Psoas muscle (tissue), 8 donors: ENCODE data around the gene ARSB. TPM values are rescaled to one million over a fixed set of nuclear protein-coding genes. Genes with fewer than 3 reads are reported as not detected.
"Not testable (repeated sequence)": the region's sequence is repeated elsewhere in the genome, so short reads cannot be mapped to it uniquely, and the experiment has no call there.

Experiments used
- ATAC-seq, 4 donors: fragments of 200-7000 bp; cut with Tn5 transposase; one replicate each; pipeline ENCODE4 v1.9.1; 2020; ENCODE audit warnings: moderate library complexity in 3 of 4, mild to moderate bottlenecking in 2 of 4
- DNase-seq, 2 donors: peaks; one replicate each; pipeline ENCODE4 v3.0.0-alpha.2; 2020
- H3K27ac ChIP-seq: fragments of 200-600 bp; one replicate; pipeline ENCODE4 v1.8.0; 2022
- H3K27me3 ChIP-seq, 3 donors: fragments of 200-600 bp in 1 of 3; one replicate each; pipeline versions ENCODE4 v1.6.1 to v1.8.0; 2013 to 2022; ENCODE audit warnings: low read length in 2 of 3, mild to moderate bottlenecking in 2 of 3, moderate library complexity in 1 of 3; ENCODE audit not compliant: insufficient read depth in 3 of 3
- H3K36me3 ChIP-seq, 2 donors: fragments of 200-600 bp in 1 of 2; one replicate each; pipeline versions ENCODE4 v1.6.1 to v1.8.0; 2013 to 2022; ENCODE audit warnings: low read depth in 1 of 2, mild to moderate bottlenecking in 1 of 2, moderate library complexity in 1 of 2; ENCODE audit not compliant: insufficient read depth in 1 of 2
- H3K4me1 ChIP-seq: fragments of 200-600 bp; one replicate; pipeline ENCODE4 v1.8.0; 2022
- H3K4me3 ChIP-seq: fragments of 200-600 bp; one replicate; pipeline ENCODE4 v1.8.0; 2022; ENCODE audit warnings: mild to moderate bottlenecking
- H3K9me3 ChIP-seq: fragments of 200-600 bp; one replicate; pipeline ENCODE4 v1.8.0; 2022
- WGBS, 3 donors: extraction: QIAGEN DNeasy Blood & Tissue Kit; methylation state at CpG; one replicate each; pipeline versions ENCODE4 v1.1.6 to v1.1.7; 2013; 5-methylcytosine and 5-hydroxymethylcytosine counted together
- intact Hi-C, 2 donors: fragments of 100-400 bp; cut with DNase I; formaldehyde crosslinking; loops; one replicate each; pipeline versions ENCODE4 v1.11.0 to v1.14.2; 2022
- polyA plus RNA-seq, 3 donors: library from polyadenylated mRNA; stranded (reverse); fragments of 200-250 nt; gene quantifications; one replicate each; pipeline ENCODE4 v1.2.3, GENCODE V29; 2013
- total RNA-seq, 4 donors: library from RNA; stranded (reverse); fragmentation: NEBNext Ultra II Directional in 2 of 4; extraction: Animal tissue kit (Norgen Biotek cat#: 25700) in 2 of 4; gene quantifications; one replicate each; pipeline versions ENCODE4 v1.2.1 to v1.2.4, GENCODE V29; 2021 to 2023
- TF ChIP-seq, protein P1 (sequence below): fragments of 200-600 bp; IDR thresholded peaks from one replicate; pipeline ENCODE4 v1.8.0; 2022; ENCODE audit warnings: antibody characterized with exemption
- donor health status: healthy with polysubstance abuse.
- donor health status: DM: no; HTN: no; CAD: no; lungs with moderate emphysema.
- donor health status: Bipolar disorder and iron deficiency.
- donor health status: healthy.
- donor health status: DM: yes; HTN: yes; CAD: no.
- donor health status: DM: no; HTN: no; CAD: no.
- donor health status: DM: no; HTN: no; CAD: no.
- donor health status: DM: yes; HTN: yes; CAD: no.

Gene ARSB
- total and polyA plus RNA-seq, 7 donors, result 1.3 to 6.5 (median 3.6) TPM

DNA sequence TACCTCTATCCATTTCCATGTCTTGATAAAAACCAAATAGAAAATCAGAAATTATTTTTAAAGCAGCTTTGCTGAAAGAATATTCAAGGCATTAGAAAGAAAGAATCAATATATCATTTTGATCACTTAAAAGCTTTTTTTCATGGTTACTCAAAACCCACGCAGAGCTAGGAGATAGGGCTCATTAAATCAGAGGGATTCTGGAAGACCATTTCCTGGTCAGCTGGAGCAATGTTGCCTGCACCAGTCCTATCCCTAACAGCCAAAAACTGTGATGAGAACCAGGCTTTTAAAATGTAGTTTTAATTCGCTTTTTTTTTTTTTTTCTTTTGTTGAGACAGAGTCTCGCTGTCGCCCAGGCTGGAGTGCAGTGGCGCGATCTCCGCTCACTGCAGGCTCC, 72.3 kb downstream of the ARSB start:
- Histone ChIP-seq H3K27me3 (no peaks in the 10 kb centered on the region), H3K9me3 (no peaks in the 10 kb centered on the region), H3K4me3 (no peak overlapping the region), H3K36me3 (no peaks in the 10 kb centered on the region), H3K4me1 (peaks cover 14% of the 10 kb centered on the region), H3K27ac (no peak overlapping the region)
- WGBS, 3 donors, result 86 to 92% (median 88%) methylated on average over 7 of the region's 7 CpGs
- DNase-seq, result no peak
- TF ChIP-seq, protein P1, sequence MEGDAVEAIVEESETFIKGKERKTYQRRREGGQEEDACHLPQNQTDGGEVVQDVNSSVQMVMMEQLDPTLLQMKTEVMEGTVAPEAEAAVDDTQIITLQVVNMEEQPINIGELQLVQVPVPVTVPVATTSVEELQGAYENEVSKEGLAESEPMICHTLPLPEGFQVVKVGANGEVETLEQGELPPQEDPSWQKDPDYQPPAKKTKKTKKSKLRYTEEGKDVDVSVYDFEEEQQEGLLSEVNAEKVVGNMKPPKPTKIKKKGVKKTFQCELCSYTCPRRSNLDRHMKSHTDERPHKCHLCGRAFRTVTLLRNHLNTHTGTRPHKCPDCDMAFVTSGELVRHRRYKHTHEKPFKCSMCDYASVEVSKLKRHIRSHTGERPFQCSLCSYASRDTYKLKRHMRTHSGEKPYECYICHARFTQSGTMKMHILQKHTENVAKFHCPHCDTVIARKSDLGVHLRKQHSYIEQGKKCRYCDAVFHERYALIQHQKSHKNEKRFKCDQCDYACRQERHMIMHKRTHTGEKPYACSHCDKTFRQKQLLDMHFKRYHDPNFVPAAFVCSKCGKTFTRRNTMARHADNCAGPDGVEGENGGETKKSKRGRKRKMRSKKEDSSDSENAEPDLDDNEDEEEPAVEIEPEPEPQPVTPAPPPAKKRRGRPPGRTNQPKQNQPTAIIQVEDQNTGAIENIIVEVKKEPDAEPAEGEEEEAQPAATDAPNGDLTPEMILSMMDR, result no peak
- no peak for ATAC-seq
- intact Hi-C loops, result no loop called here

DNA sequence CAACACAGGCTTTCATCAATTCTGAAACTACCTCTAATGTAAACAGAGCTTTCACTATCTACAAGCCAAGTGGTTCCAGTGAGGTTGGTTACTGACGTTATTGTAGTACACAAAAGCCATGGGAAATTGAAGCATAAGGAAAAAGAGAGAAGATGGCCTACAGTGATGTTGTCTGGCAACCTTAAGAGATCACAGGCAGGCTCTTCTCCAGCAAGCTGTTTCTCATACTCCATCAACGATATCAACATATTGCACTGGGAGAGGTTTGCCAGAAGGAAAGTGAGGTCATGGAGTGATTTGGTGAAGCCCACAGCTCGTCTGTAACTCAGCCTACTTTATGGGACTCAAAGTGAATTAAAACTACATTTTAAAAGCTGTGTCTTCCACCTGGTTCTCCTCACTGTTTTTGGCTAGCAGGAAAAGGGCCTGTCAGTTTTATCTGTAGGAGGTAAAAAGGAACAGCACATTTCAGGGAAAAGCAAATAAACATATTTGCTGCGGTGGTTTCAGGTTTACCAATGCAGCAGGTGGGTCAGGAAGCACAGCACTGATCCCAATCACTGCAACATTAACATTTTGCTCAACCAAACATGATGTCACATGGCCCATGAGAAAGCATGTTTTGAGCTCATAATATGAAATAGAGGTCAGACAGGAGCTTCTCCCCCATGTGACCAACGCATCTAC, 72.9 kb downstream of the ARSB start:
- WGBS, 3 donors, result 60 to 67% (median 63%) methylated on average over 5 of the region's 5 CpGs
- no peaks in the 10 kb centered on the region for H3K9me3 ChIP-seq
- intact Hi-C loops, result no loop called here
- no peaks in the 10 kb centered on the region for H3K36me3 ChIP-seq
- DNase-seq, result no peak
- H3K4me3 ChIP-seq, result no peak overlapping the region
- no peak overlapping the region for H3K27ac ChIP-seq
- ATAC-seq, result no peak
- H3K27me3 ChIP-seq, result no peaks in the 10 kb centered on the region
- TF ChIP-seq, protein P1, result no peak
- H3K4me1 ChIP-seq, result peaks cover 15% of the 10 kb centered on the region

DNA sequence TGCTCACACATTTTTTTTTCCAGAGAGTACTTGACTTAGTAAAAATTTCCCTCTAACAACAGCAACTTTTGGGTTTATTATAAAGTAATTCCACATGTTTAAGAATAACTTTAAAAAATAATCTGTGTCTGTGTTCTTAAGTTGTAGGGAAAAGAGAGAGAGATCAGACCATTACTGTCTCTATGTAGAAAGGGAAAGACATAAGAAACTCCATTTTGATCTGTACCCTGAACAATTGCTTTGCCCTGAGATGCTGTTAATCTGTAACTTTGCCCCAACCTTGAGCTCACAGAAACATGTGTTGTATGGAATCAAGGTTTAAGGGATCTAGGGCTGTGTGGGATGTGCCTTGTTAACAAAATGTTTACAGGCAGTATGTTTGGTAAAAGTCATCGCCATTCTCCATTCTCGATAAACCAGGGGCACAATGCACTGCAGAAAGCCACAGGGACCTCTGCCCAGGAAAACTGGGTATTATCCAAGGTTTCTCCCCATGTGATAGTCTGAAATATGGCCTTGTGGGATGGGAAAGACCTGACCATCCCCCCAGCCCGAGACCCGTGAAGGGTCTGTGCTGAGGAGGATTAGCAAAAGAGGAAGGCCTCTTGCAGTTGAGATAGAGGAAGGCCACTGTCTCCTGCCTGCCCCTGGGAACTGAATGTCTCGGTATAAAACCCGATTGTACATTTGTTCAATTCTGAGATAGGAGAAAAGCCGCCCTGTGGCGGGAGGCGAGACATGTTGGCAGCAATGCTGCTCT, 75.7 kb downstream of the ARSB start:
- whole genome bisulfite sequencing, 3 donors, result 91 to 100% (median 95%) methylated on average over 5 to 6 of the region's 9 CpGs
- H3K36me3 ChIP-seq, H3K27me3 ChIP-seq, DNase-seq, H3K27ac ChIP-seq, ATAC-seq, H3K9me3 ChIP-seq, intact Hi-C loops, H3K4me3 ChIP-seq: not testable (repeated sequence)
- peaks cover 19% of the 10 kb centered on the region for H3K4me1 ChIP-seq

DNA sequence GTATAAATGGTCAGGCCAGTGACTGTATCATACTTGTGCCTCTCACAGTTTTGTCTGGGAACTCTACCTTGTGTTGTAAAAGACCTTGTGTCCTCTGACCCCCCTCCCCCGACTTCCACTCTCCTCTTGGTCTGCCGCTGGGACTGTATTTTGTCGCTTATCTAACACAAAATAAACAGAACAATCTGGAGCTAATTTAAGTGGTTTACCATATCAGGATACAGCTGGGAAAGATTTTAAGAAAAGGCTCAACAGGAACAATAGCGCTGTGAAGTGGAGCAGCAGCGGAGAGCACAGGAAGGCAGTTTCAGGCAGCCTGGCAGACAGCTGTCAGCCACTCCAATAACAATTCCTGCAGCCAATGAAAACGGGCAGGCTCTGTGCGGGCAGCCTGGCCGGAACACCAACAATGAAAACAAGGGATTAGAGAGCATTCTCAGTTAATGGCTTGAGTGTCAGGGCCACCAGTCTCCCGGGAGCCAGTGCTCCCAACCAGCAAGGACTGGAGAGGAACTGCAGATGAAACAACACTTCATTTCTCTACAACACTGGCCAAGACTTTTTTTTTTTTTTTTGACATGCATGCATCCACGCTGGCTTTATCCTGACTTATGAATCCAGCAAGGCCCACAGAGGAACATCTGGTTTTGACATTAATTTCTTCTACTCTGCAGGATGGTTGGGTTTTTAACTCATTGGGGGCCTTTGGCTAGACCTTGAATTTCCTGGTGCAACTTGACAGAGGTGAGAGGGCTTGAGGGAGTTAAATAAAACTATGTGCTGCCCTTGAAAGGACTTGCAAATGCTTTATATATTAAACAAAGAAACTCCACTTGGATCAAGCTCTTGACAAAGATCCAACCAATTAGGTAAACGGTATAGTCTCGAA, 76.7 kb downstream of the ARSB start:
- TF ChIP-seq, protein P1, result no peak
- Histone ChIP-seq H3K4me3 (peak overlapping the region; percentile 44), H3K27me3 (no peaks in the 10 kb centered on the region), H3K36me3 (no peaks in the 10 kb centered on the region), H3K27ac (peak overlapping the region; percentile 75), H3K9me3 (no peaks in the 10 kb centered on the region), H3K4me1 (peaks cover 19% of the 10 kb centered on the region)
- intact Hi-C loops, result no loop called here
- ATAC-seq, result peak; percentile 86 to 91 (median 88)
- 2 to 6% (median 4%) methylated on average over 12 of the region's 12 CpGs for WGBS, 3 donors
- peak; percentile 44 to 57 for DNase-seq
